DOHH2 (cell line): ENCODE data around the gene NPBWR2.

Source experiments
- H3F3A ChIP-seq: fragments of 200-600 bp; sonication (generic), shearing (Covaris generic); 2 replicates; pipeline ENCODE4 v1.6.0; 2016; ENCODE audit warnings: antibody characterized with exemption, mild to moderate bottlenecking; ENCODE audit not compliant: control insufficient read depth, insufficient read depth
- H3K27ac ChIP-seq: fragments of 200-600 bp; sonication (generic); 2 replicates; pipeline ENCODE4 v1.5.1; 2014; ENCODE audit warnings: low read depth, mild to moderate bottlenecking, low read length, moderate library complexity
- H3K27me3 ChIP-seq: fragments of 200-600 bp; sonication (generic); 2 replicates; pipeline ENCODE4 v1.6.1; 2014; ENCODE audit warnings: mild to moderate bottlenecking, low read length, mixed read lengths; ENCODE audit not compliant: control insufficient read depth
- H3K36me3 ChIP-seq: fragments of 200-600 bp; sonication (generic); 2 replicates; pipeline ENCODE4 v1.6.1; 2014; ENCODE audit warnings: mild to moderate bottlenecking, low read length, moderate library complexity, mixed read lengths; ENCODE audit not compliant: control insufficient read depth
- H3K4me1 ChIP-seq: fragments of 200-600 bp; sonication (generic); 2 replicates; pipeline ENCODE4 v1.6.1; 2014; ENCODE audit warnings: mild to moderate bottlenecking, low read length, mixed read lengths; ENCODE audit not compliant: control insufficient read depth
- H3K4me2 ChIP-seq: fragments of 200-600 bp; sonication (generic); 2 replicates; pipeline ENCODE4 v1.6.0; 2014; ENCODE audit warnings: mild to moderate bottlenecking, low read length, moderate library complexity
- H3K4me3 ChIP-seq: fragments of 200-600 bp; sonication (generic); 2 replicates; pipeline ENCODE4 v1.5.1; 2014; ENCODE audit warnings: mild to moderate bottlenecking, low read length, mixed read lengths
- H3K79me2 ChIP-seq: fragments of 200-600 bp; sonication (generic); 2 replicates; pipeline ENCODE4 v1.6.1; 2014; ENCODE audit warnings: mild to moderate bottlenecking, low read length, mixed read lengths; ENCODE audit not compliant: control insufficient read depth
- H3K9me2 ChIP-seq: fragments of 200-600 bp; sonication (generic); replicated peaks from 2 replicates; pipeline ENCODE4 v1.6.1; 2014; ENCODE audit warnings: mild to moderate bottlenecking, low read length, mixed read lengths; ENCODE audit not compliant: control insufficient read depth
- H3K9me3 ChIP-seq: fragments of 200-600 bp; sonication (generic); 2 replicates; pipeline ENCODE4 v1.6.1; 2014; ENCODE audit warnings: antibody characterized with exemption, low read length, mixed read lengths; ENCODE audit not compliant: control insufficient read depth, insufficient read depth
- H4K20me1 ChIP-seq: fragments of 200-600 bp; sonication (generic); 2 replicates; pipeline ENCODE4 v1.6.0; 2014; ENCODE audit warnings: low read depth, mild to moderate bottlenecking, antibody characterized with exemption, low read length, moderate library complexity; ENCODE audit not compliant: control insufficient read depth, insufficient read depth
- CTCF ChIP-seq: fragments of 200-600 bp; sonication (generic); IDR thresholded peaks from one replicate; pipeline ENCODE4 v1.5.1; 2014; ENCODE audit warnings: antibody characterized with exemption, mild to moderate bottlenecking, low read depth, low read length; ENCODE audit not compliant: poor library complexity, severe bottlenecking
- EZH2phosphoT487 ChIP-seq: fragments of 200-600 bp; sonication (generic); IDR thresholded peaks from 2 replicates; pipeline ENCODE4 v1.6.1; 2017; ENCODE audit warnings: borderline replicate concordance, mild to moderate bottlenecking, antibody characterized with exemption, low read length, moderate library complexity, mixed read lengths

Gene NPBWR2

GRCh38 chr20:64077541-64077875 lies 29.9 kb downstream of the NPBWR2 start:
- H3K4me2 ChIP-seq, result peak overlapping the region; percentile 95
- no peaks in the 10 kb centered on the region for H3K9me3 ChIP-seq
- peak overlapping the region; percentile 89 for H3K27ac ChIP-seq
- H3K9me2 ChIP-seq, result no peaks in the 10 kb centered on the region
- peaks cover 23% of the 10 kb centered on the region for H3F3A ChIP-seq
- peaks cover 5% of the 10 kb centered on the region; the same call in 1 of the 2 replicates for H3K27me3 ChIP-seq
- peak overlapping the region; percentile 99 for H3K4me3 ChIP-seq
- peaks cover 52% of the 10 kb centered on the region for H3K36me3 ChIP-seq
- peaks cover 25% of the 10 kb centered on the region for H3K79me2 ChIP-seq
- H4K20me1 ChIP-seq, result no peaks in the 10 kb centered on the region
- TF ChIP-seq EZH2phosphoT487, result no peak
- TF ChIP-seq CTCF, result peak; percentile 13
- H3K4me1 ChIP-seq, result peaks cover 57% of the 10 kb centered on the region

GRCh38 chr20:64077094-64077493 lies 30.3 kb downstream of the NPBWR2 start:
- Histone ChIP-seq H3K4me2 (peak overlapping the region; percentile 95), H3K27ac (peak overlapping the region; percentile 89), H3K36me3 (peaks cover 57% of the 10 kb centered on the region), H3K4me1 (peaks cover 57% of the 10 kb centered on the region), H3K9me3 (no peaks in the 10 kb centered on the region), H4K20me1 (no peaks in the 10 kb centered on the region), H3K9me2 (no peaks in the 10 kb centered on the region), H3K27me3 (peaks cover 2% of the 10 kb centered on the region; the same call in 1 of the 2 replicates), H3K79me2 (peaks cover 25% of the 10 kb centered on the region), H3K4me3 (peak overlapping the region; percentile 99), H3F3A (peaks cover 25% of the 10 kb centered on the region)
- TF ChIP-seq EZH2phosphoT487, result no peak
- TF ChIP-seq CTCF, result no peak

GRCh38 chr20:64076061-64076997 lies 31.0 kb downstream of the NPBWR2 start:
- no peaks in the 10 kb centered on the region for H3K27me3 ChIP-seq
- H4K20me1 ChIP-seq, result no peaks in the 10 kb centered on the region
- H3K36me3 ChIP-seq, result peaks cover 62% of the 10 kb centered on the region
- H3K4me3 ChIP-seq, result peak overlapping the region; percentile 99
- H3K27ac ChIP-seq, result peak overlapping the region; percentile 89
- peaks cover 25% of the 10 kb centered on the region for H3K79me2 ChIP-seq
- TF ChIP-seq EZH2phosphoT487, result no peak
- TF ChIP-seq CTCF, result no peak
- H3K4me1 ChIP-seq, result peaks cover 59% of the 10 kb centered on the region
- peaks cover 22% of the 10 kb centered on the region for H3F3A ChIP-seq
- no peaks in the 10 kb centered on the region for H3K9me2 ChIP-seq
- H3K9me3 ChIP-seq, result no peaks in the 10 kb centered on the region
- peak overlapping the region; percentile 95 for H3K4me2 ChIP-seq
